ENCODE data around the gene ANKRD34B.
"Not testable (repeated sequence)": the region's sequence is repeated elsewhere in the genome, so short reads cannot be mapped to it uniquely, and the experiment has no call there.

The ANKRD34B gene

DNA sequence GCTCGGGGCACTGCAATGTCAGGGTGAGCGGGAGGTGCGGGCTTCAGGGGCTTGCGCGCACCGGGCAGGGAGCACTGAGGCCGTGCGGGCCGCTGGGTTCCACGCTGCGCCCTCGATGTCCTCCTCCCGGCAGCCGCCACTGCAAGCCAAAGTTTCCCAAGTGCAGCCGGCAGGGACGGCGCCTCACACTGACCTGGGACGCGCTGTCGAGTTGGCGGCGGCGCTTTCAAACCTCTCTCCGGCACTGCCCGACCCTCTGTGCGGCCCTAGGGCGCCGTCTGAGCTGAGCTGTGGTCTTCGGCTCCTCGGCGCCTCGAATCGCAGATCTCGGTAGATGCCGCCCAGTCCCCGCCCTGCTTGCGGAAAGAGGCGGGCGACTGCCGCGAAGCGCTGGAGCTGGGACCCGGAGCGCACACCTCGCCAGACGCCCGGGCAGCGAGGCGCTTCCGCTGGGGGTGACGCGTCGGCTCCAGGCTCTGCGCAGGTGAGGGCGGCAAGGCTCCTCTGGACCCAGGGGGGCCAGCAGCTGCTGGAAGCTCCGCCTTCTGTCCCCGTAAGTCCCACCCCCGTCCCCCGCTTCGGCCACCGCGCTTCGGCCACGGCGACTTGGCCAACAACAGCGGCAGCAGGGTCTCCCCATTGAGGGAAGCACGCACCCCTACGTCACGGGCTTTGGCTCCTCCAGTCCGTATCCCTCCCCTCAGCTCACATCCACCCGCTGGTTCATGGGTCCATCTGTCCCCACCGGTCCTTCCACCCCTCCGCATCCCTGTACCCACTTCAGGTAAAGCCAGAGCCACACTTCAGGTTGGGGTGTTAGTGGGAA is at the start of gene ANKRD34B:
Gene ANKRD34B (minus strand): TSS at position 320 of the 826 bp plus-strand sequence. CDS start 10,261 bp downstream, outside the sequence.
- DNase-seq (ENCODE audit: low read depth in 2 of 2) = peak; percentile 16 to 30

DNA sequence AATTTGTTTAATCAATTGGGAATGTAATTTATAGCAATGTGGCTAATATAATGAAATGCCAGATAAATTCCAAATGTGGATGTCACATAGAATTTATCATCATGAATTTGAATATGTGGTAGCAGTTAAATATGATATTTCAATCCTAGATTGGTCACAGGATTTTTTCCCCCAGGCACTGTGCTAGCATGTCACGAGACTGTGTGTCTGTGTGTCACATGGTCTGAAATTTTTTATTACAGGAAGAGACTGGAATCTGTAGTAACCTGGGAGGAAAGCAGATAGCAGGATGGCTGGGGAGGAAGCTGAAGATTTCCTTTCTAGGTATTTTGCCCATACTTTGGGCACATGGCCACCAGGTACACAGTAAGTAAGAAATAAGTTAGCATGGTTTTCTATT is 49.0 kb upstream of the ANKRD34B start:
- no peak for DNase-seq (ENCODE audit: low read depth in 2 of 2)

DNA sequence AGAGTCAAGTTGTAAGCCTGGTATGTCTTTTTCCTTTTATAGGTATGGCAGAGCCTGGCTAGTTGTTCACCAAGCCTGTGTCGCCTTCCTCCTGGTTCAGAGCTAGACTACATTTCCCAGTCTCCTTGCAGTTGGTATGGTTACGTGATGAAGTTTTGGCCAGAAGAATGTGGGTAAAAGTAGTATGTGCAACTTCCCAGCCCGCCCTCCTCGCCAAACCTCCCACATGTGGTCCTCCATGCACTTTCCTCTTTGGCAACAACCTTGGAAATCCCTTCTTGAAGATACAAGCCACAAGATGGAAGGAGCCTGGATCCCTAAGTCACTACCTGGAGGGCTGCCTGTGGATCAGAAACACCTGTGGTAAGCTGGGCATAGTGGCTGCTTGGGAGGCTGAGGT is 48.4 kb upstream of the ANKRD34B start:
- DNase-seq (ENCODE audit: low read depth in 2 of 2) = no peak

DNA sequence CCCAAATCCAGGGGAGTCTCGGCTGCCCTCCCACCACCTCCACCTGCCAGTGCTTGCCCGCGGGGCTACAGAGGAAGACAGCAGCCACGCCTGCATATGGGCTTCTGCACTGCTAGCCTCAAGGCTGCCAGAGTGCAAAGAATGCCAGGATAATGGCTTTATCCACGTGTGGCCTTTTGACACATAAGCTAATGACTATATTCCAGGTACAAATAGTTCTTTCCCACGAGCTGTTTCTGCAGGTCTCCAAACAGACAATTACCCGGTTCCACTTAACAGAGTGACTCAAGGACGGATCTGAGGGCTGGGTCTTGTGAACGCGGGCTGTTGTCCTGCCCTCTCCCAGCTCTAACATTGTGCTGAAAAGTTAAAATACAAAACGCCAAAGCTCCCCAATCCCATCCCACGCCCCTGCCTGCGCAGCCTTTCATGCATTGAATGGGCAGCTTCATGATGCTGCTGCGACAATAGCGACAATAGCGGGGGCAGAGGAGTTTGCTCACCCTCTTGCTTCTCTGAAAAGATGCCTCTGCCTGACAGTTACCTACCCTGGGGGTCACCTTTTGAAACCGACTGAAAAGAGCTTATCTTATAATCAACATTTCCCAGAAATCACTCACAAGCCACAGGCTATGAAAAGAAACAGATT is 45.3 kb upstream of the ANKRD34B start:
- no peak for DNase-seq (ENCODE audit: low read depth in 2 of 2)

DNA sequence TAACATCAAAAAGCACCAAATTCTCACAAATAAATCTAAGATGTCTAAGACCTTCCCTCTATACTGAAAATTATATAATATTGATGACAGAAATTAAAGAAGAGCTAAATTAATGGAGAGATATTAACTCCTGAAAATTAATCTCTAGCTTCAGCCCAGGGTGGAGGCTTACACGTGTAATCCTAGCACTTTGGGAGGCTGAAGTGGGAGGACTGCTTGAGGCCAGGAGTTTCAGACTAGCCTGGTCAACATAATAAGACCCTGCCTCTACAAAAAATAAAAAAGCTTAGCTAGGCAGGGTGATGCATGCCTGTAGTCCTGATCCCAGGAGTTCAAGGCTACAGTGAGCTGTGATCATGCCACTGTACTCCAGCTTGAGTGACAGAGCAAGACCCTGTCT is 39.6 kb upstream of the ANKRD34B start:
- no peak for DNase-seq (ENCODE audit: low read depth in 2 of 2)

DNA sequence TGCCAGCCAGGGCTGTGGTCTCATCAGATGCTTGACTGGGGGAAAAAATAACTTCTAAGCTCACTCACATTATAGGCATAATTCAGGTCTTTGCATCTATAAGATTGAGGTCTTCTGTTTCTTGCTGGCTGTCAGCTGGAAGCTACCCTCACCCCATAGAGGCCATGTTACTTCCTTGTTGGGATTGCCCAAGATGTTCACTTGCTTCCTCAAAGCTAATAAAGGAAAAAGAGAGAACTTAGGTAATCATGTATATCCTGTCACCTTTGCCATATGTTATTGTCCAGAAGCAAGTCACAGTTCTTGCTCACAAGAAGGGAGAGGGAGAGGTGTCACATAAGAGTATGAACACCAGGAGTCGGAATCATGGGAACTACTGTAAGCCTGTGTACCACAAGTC is 38.7 kb upstream of the ANKRD34B start:
- DNase-seq (ENCODE audit: low read depth in 2 of 2) = no peak

DNA sequence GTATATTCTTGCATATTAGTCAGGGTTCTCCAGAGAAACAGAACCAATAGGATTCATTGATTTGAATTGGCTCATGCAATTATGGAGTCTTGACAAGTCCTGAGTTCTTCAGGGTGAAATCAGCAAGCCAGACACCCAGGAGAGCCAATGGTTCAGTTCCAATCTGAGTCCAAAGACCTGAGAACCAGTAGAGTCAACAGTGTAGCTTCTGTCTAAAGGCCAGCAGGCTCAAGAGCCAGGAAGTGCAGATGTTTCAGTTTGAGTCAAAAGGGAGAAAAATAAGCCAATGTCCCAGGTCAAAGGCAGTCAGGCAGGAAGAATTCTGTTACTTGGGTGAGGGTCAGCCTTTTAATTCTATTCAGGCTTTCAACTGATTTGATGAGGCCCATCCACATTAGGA is 37.8 kb upstream of the ANKRD34B start:
- DNase-seq (ENCODE audit: low read depth in 2 of 2) = no peak

DNA sequence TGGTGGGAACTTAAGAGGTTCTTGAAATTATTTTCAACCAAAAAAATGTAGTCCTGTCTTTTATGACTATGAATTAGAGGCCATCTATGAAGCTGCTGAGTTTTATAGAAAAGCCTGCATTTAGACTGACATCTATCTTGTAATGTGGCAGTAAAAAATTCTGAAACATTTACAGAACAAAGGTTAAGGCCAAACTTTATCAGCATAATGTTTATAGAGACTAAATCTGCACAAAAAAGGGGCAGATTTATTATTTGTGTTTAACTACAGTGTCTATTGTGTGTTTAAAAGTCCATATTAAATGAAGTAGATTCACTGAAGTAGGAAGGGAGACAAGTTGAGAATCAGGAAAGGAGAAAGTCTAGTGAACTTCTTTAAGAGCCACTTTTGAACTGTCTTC is 37.3 kb upstream of the ANKRD34B start:
- no peak for DNase-seq (ENCODE audit: low read depth in 2 of 2)

DNA sequence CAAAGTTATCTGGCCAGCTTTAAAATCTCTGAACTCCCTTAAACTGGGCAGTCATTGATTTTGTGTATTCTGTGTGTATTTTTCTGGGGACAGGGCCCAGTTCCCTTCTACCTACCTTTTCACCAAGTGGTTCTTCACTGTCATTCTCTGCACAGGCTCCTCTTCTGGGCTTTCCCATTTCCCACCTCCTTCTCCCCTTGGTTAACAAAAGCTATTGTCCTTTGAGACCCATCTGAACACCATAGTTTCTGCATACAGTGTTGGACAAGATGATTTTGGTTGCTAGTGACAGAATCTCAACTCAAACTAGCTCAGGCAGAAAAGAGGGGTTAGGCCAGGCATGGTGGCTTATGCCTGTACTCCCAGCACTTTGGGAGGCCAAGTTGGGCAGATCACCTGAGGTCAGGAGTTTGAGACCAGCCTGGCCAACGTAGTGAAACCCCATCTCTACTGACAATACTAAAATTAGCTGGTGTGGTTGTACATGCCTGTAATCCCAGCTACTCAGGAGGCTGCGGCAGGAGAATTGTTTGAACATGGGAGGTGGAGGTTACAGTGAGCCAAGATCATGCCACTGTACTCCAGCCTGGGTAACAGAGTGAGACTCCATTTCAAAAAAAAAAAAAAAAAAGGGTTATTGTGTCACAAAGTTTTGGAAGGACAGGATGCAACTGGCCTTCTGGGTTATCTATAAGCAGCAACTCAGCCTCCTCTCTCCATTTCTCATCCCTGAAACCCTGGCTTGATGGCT is 31.0 kb upstream of the ANKRD34B start:
- DNase-seq (ENCODE audit: low read depth in 2 of 2) = no peak

DNA sequence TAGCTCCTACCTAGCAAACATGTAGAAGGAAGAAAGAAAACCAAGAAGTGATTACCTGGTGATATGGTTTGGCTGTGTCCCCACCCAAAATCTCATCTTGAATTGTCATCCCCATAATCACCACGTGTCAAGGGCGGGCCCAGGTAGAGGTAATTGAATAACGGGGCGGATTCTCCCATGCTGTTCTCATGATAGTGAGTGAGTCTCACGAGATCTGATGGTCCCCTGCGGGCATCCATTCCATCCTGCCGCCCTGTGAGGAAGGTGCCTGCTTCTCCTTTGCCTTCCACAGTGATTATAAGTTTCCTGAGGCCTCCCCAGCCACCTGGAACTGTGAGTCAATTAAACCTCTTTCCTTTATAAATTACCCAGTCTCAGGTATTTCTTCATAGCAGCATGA is 27.4 kb upstream of the ANKRD34B start:
- DNase-seq (ENCODE audit: low read depth in 2 of 2) = no peak

DNA sequence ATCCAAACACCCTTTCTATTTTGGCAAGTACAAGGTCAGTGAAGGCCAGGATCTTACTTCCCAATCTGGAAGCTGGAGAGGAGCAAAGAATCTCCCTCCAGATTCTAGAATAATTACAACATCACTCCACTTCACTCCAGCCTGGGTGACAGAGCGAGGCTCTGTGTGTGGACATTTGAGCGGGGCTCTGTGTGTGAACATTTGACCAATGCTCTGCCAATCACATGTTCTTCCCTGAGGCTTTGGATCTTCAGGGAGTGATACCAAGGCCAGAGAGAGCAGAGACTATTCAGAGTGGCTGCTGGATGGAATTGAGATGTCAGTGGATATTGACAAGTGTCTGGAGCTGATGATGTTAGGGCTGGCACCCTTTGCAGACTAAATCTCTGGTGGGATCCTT is 24.7 kb upstream of the ANKRD34B start:
- no peak for DNase-seq (ENCODE audit: low read depth in 2 of 2)

DNA sequence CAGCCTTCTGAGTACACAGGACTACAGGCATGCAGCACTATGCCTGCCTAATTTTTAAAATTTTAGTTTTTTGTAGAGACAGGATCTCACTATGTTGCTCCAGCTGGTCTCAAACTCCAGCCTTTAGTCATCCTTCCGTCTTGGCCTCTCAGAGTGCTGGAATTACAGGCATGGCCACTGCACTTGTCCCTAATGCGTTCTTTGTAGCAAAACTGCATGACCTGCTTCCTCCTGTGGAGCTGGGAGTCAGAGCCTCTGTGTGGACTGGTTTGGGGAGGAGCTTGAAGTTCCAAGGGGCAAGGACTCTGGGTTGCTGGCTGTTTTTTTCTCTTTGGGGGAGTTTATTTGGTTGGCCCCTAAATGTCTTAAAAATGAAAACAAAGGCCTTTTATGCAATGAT is 22.7 kb upstream of the ANKRD34B start:
- DNase-seq (ENCODE audit: low read depth in 2 of 2) = no peak

DNA sequence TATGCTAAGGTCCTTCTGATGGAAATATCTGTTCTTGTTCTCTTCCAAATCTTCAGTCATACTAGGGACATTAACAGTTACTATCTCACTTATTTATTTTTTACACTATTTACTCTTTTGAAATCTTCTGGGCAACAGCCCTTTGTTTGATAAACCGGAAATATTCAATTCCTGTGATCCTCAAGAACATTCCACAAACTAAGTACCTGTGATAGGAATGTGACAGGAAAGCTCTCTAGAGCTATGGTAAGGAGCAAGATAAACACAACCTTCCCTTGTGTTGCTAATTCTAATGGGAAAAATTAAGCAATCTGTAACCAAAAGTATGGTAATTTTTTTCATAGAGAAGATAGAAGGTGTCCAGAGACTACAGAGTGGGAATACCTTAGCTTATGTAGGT is 22.0 kb upstream of the ANKRD34B start:
- no peak for DNase-seq (ENCODE audit: low read depth in 2 of 2)

DNA sequence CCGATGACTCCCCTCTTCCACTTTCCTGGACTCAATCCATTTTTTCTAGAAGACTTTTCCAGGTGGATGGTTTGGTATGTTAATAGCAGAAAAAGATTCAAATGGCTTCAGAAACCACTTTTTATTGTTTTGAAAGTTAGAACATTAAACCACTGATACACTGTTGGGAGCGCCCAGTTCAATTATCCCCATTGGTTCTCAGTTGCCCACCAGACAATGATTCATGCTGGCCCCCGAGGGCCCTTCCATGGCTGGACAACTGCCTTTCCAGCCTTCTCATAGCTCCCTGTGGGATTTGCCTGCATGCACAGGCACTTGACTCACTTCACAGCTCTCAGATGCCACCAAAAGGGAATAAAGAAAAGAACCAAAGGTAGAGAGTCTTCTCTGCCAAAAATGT is 21.3 kb upstream of the ANKRD34B start:
- no peak for DNase-seq (ENCODE audit: low read depth in 2 of 2)

DNA sequence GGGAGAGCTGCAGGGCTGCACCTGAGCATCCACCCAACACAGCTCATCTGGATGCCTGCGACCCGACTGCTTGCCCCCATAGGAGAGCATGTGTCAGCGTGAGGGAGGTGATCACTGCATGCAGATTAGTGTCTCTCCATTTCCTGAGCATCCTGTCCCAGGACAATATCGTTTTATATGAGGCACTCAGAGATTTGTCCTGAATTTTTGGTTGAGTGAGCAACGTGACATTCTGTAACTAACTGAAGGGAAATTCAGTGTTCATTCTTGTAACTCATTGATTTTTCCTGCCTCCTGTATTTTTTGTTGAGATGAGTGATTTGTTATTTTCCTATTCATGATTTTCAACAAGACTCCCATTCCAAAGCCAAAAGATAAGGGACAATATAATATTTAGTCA is 20.7 kb upstream of the ANKRD34B start:
- DNase-seq (ENCODE audit: low read depth in 2 of 2) = no peak

DNA sequence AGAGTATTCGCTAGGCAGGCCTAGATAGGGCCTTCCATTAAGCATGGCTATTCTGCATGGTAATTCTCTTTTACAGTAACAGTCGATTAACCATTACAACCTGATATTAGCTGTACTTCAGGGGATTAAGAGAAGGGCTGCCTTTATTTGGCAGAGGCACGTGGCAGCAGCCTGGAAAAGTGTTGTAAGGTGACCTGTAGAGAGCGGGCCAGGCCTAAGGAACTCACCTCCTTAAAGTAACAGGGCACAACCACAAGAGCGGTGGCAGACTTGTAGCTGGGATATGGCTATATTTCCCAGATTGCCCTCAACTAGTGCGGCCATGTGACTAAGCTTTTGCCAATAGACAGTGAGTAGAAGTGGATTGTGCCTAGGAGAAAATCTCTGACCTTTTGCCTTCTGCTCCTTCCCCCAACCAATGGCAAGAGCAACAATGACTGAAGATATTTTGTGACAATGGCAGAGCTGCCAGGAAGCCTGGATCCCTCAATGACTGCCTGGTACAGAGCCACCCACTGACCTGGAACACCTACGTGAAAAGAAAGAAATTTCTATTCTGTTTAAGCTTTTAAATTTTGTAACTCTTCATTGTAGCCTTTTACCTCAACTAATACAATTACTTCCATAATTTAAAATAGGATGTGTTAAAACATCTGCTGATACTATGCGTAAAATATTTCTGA is 18.9 kb upstream of the ANKRD34B start:
- DNase-seq (ENCODE audit: low read depth in 2 of 2) = no peak

DNA sequence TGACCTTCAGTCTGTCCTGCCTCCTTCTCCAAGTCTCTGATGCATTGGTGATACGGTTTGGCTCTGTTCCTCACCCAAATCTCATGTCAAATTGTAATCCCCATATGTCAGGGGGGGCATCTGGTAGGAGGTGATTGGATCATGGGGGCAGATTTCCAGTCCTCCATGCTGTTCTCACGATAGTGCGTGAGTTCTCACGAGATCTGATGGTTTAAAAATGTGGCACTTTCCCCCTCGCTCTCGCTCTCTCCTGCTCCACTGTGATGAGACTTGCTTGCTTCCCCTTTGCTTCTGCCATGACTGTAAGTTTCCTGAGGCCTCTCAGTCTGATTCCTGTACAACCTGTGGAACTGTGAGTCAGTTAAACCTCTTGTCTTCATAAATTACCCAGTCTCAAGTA is 14.7 kb upstream of the ANKRD34B start:
- no peak for DNase-seq (ENCODE audit: low read depth in 2 of 2)

DNA sequence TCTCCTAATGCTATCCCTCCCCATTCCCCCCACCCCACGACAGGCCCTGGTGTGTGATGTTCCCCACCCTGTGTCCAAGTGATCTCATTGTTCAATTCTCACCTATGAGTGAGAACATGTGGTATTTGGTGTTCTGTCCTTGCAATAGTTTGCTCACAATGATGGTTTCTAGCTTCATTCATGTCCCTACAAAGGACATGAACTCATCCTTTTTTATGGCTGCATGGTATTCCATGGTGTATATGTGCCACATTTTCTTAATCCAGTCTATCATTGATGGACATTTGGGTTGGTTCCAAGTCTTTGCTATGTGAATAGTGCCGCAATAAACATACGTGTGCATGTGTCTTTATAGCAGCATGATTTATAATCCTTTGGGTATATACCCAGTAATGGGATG is 10.2 kb upstream of the ANKRD34B start:
- not testable (repeated sequence) for DNase-seq (ENCODE audit: low read depth in 2 of 2)

DNA sequence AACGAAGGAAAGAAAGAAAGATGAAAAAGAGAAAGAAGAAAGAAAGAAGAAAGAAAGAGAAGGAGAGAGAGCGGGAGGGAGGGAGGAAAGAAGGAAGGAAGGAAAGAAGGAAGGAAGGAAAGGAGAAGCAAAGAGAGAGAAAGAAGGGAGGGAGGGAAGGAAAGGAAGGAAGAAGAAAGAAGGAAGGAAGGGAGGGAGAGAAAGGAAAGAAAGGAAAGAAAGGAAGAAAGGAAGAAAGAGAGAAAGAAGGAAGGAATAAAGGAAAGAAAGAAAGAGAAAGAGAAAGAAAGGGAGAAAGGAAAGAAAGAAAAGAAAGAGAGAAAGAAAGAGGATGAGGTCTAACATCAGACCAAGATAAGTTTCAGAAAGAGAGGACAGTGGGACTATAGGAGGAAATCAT is 9.0 kb upstream of the ANKRD34B start:
- DNase-seq (ENCODE audit: low read depth in 2 of 2) = no peak

DNA sequence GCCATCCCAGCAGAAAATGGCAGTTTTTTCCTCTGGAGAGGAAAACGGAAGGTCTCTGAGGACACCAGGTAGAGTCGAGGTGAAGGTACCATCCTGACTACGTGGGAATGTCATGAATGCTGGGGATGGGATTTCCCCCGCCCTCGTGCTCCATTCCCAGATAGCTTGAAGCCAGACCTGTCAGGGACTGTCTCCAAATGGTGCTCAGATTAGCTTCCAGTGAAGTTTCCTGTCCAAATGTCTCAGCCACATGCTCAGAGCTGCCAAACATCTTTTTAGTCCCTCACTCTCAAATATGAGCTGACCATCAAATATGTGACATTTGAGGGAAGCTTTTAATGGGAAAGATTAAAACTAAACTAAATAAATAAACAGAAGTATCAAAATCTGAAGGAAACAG is 7.6 kb upstream of the ANKRD34B start:
- no peak for DNase-seq (ENCODE audit: low read depth in 2 of 2)

DNA sequence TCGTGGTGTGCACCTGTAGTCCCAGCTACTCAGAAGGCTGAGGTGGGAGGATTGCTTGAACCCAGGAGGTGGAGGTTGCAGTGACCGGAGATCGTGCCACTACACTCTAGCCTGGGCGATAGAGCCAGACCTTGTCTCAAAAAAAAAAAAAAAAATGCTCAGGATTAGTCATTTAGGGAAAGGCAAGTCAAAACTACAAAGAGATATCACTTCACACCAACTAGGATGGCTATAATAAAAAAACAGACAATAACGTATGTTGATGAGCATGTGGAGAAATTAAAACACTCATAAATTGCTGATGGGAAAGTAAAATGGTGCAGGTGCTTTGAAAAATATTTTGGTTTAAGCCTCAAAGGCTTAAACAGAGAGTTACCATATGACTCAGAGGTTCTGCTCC is 6.3 kb upstream of the ANKRD34B start:
- no peak for DNase-seq (ENCODE audit: low read depth in 2 of 2)

DNA sequence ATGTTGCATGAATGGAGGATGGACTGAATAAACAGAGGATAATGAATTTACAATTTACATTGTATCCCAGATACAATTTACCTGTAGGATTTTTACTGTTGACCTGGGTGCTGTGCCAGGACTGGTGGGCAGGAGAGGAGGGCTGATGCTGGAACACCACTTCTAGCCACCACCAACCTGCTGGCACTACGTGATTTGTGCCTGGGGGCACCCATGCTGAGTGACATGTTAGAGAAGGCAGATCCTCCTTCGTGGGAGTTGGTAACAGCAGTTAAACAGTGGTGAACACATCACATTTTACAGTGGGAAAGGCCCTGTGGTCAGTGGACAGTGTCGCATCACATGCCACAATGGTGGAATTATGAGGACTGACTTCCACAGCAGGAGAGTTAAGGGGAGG is 3.0 kb upstream of the ANKRD34B start:
- DNase-seq (ENCODE audit: low read depth in 2 of 2) = no peak
